Measurements from ENCODE around the gene TMEM255B.

- TF ChIP-seq MAX (IDR thresholded peaks at IDR 0.05; ENCODE audit: insufficient read depth, insufficient read length) (no peak), CTCF (IDR thresholded peaks at IDR 0.05; ENCODE audit: extremely low read depth in 1 of 2, insufficient read depth in 1 of 2, low read depth in 1 of 2, low read length in 2 of 2) (no peak), EZH2 (IDR thresholded peaks at IDR 0.05; ENCODE audit: borderline replicate concordance, low read depth, low read length, severe bottlenecking) (no peak), POLR2A (IDR thresholded peaks at IDR 0.05; ENCODE audit: low read depth, low read length) (no peak), GATA2 (IDR thresholded peaks at IDR 0.05; ENCODE audit: insufficient read depth, insufficient read length, low read depth, low read length) (no peak), FOS (IDR thresholded peaks at IDR 0.05; ENCODE audit: borderline replicate concordance, insufficient read depth, low read length) (no peak)
Measured at GRCh38 chr13:113735194-113735593, 23.8 kb upstream of the TMEM255B start.
